ENCODE measurements around the gene KCNIP3. TPM values are rescaled to one million over a fixed set of nuclear protein-coding genes. Genes with fewer than 3 reads are reported as not detected.
"Not testable (repeated sequence)": the region's sequence is repeated elsewhere in the genome, so short reads cannot be mapped to it uniquely, and the experiment has no call there.

KCNIP3 gene
- polyA plus RNA-seq, 12 donors, result 5.0 to 7.6 (median 6.3) TPM; not detected in 1

- no peak for DNase-seq
Observed at GRCh38 chr2:95359501-95359930, 62.4 kb downstream of the KCNIP3 start.

- no peak for DNase-seq
Observed at GRCh38 chr2:95361216-95361980, 64.3 kb downstream of the KCNIP3 start.

GRCh38 chr2:95362486-95362885, 65.3 kb downstream of the KCNIP3 start:
- no peak for DNase-seq

GRCh38 chr2:95366514-95366913, 69.4 kb downstream of the KCNIP3 start:
- DNase-seq, result no peak

- DNase-seq, result no peak
Observed at GRCh38 chr2:95372216-95372829, 75.2 kb downstream of the KCNIP3 start.

- DNase-seq, result no peak
Observed at GRCh38 chr2:95372845-95373244, 75.7 kb downstream of the KCNIP3 start.

DNA sequence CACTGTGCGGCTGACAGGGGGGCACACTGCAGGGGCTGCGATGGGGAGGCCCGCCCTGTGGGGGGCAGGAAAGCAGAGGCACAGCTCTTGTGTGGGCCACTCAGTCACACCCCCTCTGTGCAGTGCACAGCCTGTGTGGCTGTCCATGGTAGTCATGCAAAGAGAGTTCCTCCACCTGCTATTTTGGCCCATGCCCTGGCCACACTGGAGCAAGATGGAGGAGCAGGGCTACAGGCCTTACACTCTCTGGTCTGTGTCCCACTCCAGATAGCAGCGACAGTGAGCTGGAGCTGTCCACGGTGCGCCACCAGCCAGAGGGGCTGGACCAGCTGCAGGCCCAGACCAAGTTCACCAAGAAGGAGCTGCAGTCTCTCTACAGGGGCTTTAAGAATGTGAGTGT, 76.9 kb downstream of the KCNIP3 start:
- DNase-seq, result no peak

GRCh38 chr2:95374451-95374920, 77.3 kb downstream of the KCNIP3 start:
- DNase-seq, result no peak

- no peak for DNase-seq
Observed at GRCh38 chr2:95374921-95375471, 77.8 kb downstream of the KCNIP3 start.

DNA sequence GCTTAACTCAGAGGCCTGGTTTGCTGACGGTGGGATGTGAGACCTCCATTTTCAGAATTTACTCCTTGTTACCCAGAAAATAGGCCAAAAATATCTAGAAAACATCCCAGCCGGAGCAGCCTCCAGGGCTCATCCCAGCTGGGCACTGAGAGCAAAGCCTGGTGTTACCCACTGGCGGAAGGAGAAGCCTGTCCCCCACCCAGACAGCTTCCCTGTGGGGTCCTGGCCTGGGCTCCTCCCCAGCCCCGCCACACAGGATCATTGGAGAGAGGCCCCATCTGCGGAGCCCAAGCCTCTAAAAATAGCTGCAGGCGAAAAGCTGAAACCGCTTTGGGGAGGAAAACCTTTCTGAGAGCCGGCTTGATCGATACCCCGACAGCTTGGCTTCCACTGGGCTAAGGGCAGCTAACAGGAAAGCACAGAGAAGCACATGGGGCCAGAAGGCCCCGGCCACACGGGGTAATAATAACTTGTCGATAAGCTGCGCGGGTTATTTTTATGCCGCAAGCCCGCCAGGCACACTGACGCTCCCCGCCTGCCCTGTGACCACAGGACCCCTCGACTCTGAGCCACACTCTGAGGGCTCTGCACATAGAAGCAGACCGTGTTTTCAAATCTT, 78.5 kb downstream of the KCNIP3 start:
- DNase-seq, result no peak

GRCh38 chr2:95376311-95377215, 79.4 kb downstream of the KCNIP3 start:
- no peak for DNase-seq

GRCh38 chr2:95377216-95378123, 80.3 kb downstream of the KCNIP3 start:
- no peak for DNase-seq

DNA sequence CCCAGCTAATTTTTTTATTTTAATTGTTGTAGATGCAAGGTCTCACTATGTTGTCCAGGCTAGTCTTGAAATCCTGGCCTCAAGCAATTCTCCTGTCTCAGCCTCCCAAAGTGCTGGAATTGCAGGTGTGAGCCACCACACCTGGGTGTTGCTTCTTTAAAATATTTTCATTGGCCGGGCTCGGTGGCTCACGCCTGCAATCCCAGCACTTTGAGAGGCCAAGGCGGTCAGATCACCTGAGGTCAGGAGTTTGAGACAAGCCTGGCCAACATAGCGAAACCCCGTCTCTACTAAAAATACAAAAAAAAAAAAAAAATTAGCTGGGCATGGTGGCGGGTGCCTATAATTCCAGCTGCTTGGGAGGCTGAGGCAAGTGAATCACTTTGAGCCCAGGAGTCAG, 81.1 kb downstream of the KCNIP3 start:
- DNase-seq, result not testable (repeated sequence)

- DNase-seq, result no peak
Observed at GRCh38 chr2:95379371-95379831, 82.3 kb downstream of the KCNIP3 start.

- DNase-seq, result no peak
Observed at GRCh38 chr2:95380280-95380679, 83.1 kb downstream of the KCNIP3 start.

DNA sequence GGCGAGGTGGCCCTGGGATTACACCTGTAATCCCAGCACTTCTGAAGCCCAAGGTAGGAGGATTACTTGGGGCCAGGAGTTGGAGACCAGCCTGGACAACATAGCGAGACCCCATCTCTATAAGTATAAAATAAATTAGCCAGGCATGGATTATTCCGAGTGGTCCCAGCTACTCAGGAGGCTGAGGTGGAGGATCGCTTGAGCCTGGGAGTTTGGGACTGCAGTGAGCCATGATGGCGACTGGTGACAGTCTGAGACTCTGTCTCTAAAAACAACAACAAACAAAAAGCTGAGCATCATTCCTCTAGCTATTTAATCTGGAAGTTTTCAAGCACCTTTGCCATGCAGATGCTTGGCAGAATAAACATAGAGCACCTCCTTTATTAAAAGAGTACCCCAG, 83.6 kb downstream of the KCNIP3 start:
- DNase-seq, result no peak

- no peak for DNase-seq
Observed at GRCh38 chr2:95381212-95382191, 84.4 kb downstream of the KCNIP3 start.

GRCh38 chr2:95382192-95382591, 85.0 kb downstream of the KCNIP3 start:
- DNase-seq, result no peak
